Measurements from ENCODE around the gene HSPBAP1.

- no peak for TF ChIP-seq CTCF (conservative IDR thresholded peaks at IDR 0.05)
- TF ChIP-seq ZFX (IDR thresholded peaks at IDR 0.05) = no peak
Measured at GRCh38 chr3:122690096-122690495, 103.5 kb downstream of the HSPBAP1 start.

All from C4-2B (cell line).